ENCODE measurements around the gene TGIF1. TPM values are rescaled to one million over a fixed set of nuclear protein-coding genes. Genes with fewer than 3 reads are reported as not detected.

Gene TGIF1
- total RNA-seq, 3 donors from 2014 or later (not counting 1 experiment from before 2014, with no cell fraction given), result 57.5 to 74.7 (median 60.4) TPM

GRCh38 chr18:3447068-3447894 is 2.7 kb upstream of the TGIF1 start:
- peak in 1 of 2 donors; percentile 43 for DNase-seq
- 9% methylated on average over 19 of the region's 22 CpGs for WGBS (ENCODE audit: insufficient coverage)

GRCh38 chr18:3447895-3448837 is 1.8 kb upstream of the TGIF1 start:
- peak overlapping the region; percentile 97 for H3K27ac ChIP-seq (ENCODE audit: low read length)
- H3K4me1 ChIP-seq (ENCODE audit: control insufficient read depth, insufficient read depth, low read length), result peaks cover 39% of the 10 kb centered on the region
- DNase-seq (peak; percentile 81 to 93), ATAC-seq (peak; percentile 46 to 68 (median 57))
- no peaks in the 10 kb centered on the region for H3K9me3 Mint-ChIP-seq
- no peaks in the 10 kb centered on the region for H3K36me3 Mint-ChIP-seq
- intact Hi-C loops (cut with micrococcal nuclease), result loop anchor here (1.0 to 2.0 kb wide), 3 partner anchors 65 to 487 kb away; no protein-coding TSS in a partner anchor
- peaks cover 29 to 44% of the 10 kb centered on the region in 2 donors for H3K4me1 Mint-ChIP-seq
- H3K27me3 ChIP-seq (ENCODE audit: control insufficient read depth, insufficient read depth, low read length), result no peaks in the 10 kb centered on the region
- peak overlapping the region; percentile 97 for H3K4me3 Mint-ChIP-seq
- peak overlapping the region; percentile 91 for H3K4me3 ChIP-seq (ENCODE audit: low read length)
- H3K9me3 ChIP-seq (ENCODE audit: control insufficient read depth, insufficient read depth, low read length), result no peaks in the 10 kb centered on the region
- H3K36me3 ChIP-seq (ENCODE audit: control insufficient read depth, insufficient read depth, low read length), result no peaks in the 10 kb centered on the region
- no peak for TF ChIP-seq CTCF (IDR thresholded peaks at IDR 0.05)
- under 1% methylated on average over 63 of the region's 63 CpGs for WGBS (ENCODE audit: insufficient coverage)
- no peaks in the 10 kb centered on the region for H3K27me3 Mint-ChIP-seq (ENCODE audit: low read depth in 2 of 2)
- peak overlapping the region; percentile 99 to 100 for H3K27ac Mint-ChIP-seq

More at GRCh38 chr18:3447068-3447894, 2.7 kb upstream of the TGIF1 start:
- H3K9me3 Mint-ChIP-seq, result no peaks in the 10 kb centered on the region
- H3K4me1 Mint-ChIP-seq, result peaks cover 20 to 35% of the 10 kb centered on the region in 2 donors
- H3K36me3 Mint-ChIP-seq, result no peaks in the 10 kb centered on the region
- ATAC-seq, result no peak
- TF ChIP-seq CTCF (IDR thresholded peaks at IDR 0.05), result no peak
- H3K9me3 ChIP-seq (ENCODE audit: control insufficient read depth, insufficient read depth, low read length), result no peaks in the 10 kb centered on the region
- H3K27me3 Mint-ChIP-seq (ENCODE audit: low read depth in 2 of 2), result no peaks in the 10 kb centered on the region
- H3K27me3 ChIP-seq (ENCODE audit: control insufficient read depth, insufficient read depth, low read length), result no peaks in the 10 kb centered on the region
- peak overlapping the region; percentile 91 for H3K4me3 ChIP-seq (ENCODE audit: low read length)
- peaks cover 30% of the 10 kb centered on the region for H3K4me1 ChIP-seq (ENCODE audit: control insufficient read depth, insufficient read depth, low read length)
- H3K4me3 Mint-ChIP-seq, result peak overlapping the region; percentile 97
- H3K27ac ChIP-seq (ENCODE audit: low read length), result peak overlapping the region; percentile 97
- peak overlapping the region; percentile 99 to 100 for H3K27ac Mint-ChIP-seq
- intact Hi-C loops (cut with micrococcal nuclease), result no loop called here
- no peaks in the 10 kb centered on the region for H3K36me3 ChIP-seq (ENCODE audit: control insufficient read depth, insufficient read depth, low read length)

DNA sequence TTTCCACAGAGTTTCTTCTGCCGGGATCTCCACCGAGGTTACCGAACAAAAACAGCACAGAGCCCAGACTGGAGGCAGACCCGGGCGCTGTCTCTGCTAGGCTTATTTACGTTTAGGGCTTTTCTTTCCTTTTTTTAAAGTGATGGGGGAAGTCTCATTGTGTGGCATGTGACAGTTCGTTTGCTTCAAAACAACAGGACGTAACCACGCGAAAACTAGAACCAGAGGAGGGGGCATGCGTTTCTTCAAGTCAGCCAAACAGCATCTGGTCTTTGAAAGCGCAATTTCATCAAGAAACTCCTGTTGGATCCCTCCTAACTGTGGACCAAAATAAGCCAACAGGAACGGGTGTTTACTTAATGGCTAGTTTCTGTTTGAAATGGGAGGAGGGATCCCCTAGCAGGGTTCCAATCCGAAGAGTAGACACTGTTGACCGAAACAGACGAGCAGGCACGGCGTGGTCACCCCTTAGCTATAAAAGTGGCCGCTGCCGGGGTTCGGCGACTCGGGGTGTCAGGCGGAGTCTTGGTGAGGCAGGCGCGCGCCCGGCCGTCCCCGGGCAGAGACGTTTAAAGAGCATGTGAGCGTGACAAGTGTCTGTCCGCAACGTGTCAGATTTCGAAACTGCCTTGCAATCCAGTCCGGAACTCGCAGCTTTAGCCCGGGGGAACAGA is 997 bp upstream of the TGIF1 start:
- intact Hi-C loops (cut with micrococcal nuclease), result loop anchor here (1.0 to 2.0 kb wide), 4 partner anchors 64 to 488 kb away; partner anchors contain the start of gene MYL12A
- DNase-seq, result peak; percentile 85 to 93
- WGBS (ENCODE audit: insufficient coverage), result under 1% methylated on average over 38 of the region's 38 CpGs
- peaks cover 37 to 47% of the 10 kb centered on the region in 2 donors for H3K4me1 Mint-ChIP-seq
- Histone ChIP-seq H3K4me3 (ENCODE audit: low read length) (peak overlapping the region; percentile 91), H3K9me3 (ENCODE audit: control insufficient read depth, insufficient read depth, low read length) (no peaks in the 10 kb centered on the region), H3K4me1 (ENCODE audit: control insufficient read depth, insufficient read depth, low read length) (peaks cover 45% of the 10 kb centered on the region), H3K27ac (ENCODE audit: low read length) (peak overlapping the region; percentile 97), H3K27me3 (ENCODE audit: control insufficient read depth, insufficient read depth, low read length) (no peaks in the 10 kb centered on the region), H3K36me3 (ENCODE audit: control insufficient read depth, insufficient read depth, low read length) (no peaks in the 10 kb centered on the region)
- no peak for TF ChIP-seq CTCF (IDR thresholded peaks at IDR 0.05)
- no peaks in the 10 kb centered on the region for H3K36me3 Mint-ChIP-seq
- H3K27me3 Mint-ChIP-seq (ENCODE audit: low read depth in 2 of 2), result no peaks in the 10 kb centered on the region
- H3K9me3 Mint-ChIP-seq, result no peaks in the 10 kb centered on the region
- H3K27ac Mint-ChIP-seq, result peak overlapping the region; percentile 99 to 100
- H3K4me3 Mint-ChIP-seq, result peak overlapping the region; percentile 97
- ATAC-seq, result peak; percentile 46 to 76 (median 65)

Measured in natural killer cell (primary cell).